NCI-H1694 treated with DMSO at 0.1 percent for 48 hours (cell line): ENCODE measurements around the gene CHD1.

Source experiments
- DNase-seq: peaks from one replicate; lab custom pipeline; 2025; lab: John Stamatoyannopoulos, UW

CHD1 gene

DNA sequence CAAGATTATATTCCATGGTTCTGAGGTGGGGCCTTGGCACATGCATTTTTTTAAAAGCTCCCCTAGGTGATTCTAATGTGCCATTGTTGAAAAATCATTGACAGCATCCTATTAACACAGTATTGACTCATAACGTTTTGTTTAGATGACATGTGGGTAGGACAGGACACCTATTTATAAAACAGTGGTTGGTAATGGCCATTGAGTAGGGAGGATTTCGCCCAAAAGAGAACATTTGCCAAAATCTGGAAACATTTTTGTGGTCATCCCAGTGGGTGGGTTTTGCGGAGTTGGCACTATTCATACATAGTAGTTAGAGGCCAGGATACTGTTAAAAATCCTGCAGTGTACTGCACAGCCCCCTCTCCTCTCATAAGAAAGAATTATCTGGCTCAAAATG is 6.4 kb upstream of the CHD1 start:
- no peak for DNase-seq

DNA sequence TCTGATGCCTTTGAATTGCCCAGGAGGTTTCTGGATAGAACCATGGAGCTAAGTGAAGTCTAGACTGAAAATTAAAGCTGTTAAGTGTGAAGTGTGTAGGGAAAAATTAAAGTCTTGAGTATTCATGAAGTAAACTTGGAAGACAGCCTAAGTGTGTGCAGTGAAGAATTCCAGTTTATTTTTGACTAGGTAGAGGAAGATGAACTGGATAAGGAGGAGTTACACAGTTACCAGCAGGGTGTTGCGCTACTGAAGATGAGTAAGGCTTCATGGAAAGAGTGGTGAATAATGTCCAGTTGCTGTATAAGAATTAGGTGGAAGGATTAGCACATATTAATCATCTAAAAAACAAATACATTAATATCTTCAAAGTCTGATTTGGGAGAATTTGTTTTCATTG is 5.7 kb upstream of the CHD1 start:
- no peak for DNase-seq

DNA sequence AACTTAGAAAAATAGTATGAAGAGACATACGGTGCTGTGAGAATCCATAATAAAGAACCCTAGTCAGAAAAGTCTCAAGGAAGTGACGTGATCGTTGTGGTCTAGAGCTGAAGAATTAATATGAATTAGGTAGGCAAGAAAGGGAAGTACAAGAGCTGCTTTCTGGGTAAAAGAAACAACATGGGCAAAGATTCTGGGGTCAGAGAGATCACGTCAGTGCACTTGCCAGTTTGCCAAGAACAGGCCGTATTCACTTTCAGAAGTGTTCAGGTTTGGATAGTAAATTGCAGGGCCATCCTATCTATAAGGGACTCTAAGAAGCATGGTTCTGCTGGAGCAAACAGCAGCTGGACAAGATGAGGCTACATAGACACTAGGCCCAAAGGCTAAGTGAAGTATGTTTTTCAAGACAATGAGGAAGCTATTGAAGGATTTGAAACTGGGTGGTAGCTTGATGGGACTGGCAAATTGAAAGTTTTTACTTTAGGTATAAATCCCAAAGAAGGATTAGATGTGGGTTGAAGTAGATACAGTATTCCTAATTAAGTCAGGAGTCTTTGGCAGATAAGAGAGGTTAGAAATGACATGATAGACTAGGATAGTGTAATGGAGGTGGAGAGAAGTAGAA is 4.8 kb upstream of the CHD1 start:
- DNase-seq: no peak

GRCh38 chr5:98930972-98931762 is 2.4 kb upstream of the CHD1 start:
- no peak for DNase-seq

DNA sequence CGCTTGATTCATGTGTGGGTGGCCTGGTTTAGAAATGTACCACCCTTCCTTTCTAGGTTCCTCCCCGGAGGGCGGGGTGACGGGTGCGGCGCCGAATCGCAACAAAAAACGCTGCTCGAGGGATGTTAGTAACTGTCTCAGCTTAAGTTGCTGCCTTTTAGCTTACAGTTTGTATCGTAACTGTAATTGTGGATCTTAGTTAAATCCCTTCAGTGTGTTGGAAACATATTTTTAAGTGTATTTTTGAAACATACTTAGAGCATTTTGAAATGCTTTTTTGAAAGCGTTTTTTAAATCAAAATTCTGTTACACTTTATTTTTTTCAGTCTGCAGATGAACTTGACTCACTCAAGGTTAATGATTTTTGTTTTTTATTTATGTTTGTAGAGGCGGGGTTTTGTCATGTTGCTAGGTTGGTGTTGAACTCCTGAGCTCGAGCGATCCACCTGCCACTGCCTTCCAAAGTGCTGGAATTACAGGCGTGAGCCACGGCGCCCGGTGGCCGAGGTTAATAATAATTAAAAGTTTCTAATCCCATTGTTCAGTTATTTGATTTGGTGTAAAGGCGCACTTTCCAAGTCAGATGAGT is 997 bp upstream of the CHD1 start:
- DNase-seq: no peak

DNA sequence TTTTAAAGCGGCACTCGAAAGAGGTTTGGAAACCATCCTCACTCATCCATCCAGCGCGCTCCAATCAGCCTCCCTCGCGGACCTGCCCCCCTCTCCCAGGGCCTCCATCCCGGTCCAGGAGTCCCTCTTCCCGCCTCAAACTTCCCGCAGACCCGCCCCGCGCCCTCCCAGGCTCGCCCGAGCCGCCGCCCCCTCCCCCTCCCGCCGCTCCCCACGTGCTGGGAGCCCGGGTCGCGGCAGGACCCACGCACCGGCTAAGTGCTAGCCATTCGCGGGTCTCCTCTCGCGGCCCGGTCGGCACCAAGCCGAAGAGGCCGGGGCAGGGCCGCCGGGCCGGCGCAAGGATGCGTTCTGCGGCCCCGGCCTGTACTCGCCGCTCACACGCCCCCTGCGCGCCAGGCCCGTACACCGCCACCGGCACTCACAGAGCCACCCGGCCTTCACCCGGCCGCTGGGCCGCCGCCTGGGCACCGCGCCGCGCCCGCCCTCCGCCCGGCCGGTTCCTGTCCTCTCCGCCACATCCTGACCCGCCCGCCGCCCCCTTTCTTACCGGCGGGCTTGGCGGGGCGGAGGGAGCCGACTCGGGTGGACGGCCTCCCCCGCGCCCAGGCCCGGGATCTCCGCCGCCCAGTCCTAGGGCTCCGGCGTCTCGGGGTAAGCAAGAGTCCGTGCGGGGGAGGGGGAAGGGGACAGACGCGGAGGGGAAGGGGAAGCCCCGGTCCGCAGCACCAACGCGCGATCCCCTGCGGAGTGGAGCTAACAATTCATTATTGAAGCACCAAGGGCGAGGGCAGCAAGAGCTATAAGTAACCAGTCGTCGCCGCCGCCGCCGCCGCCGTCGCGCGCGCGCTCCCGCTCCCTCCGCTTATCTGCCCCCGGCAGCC is 576 bp downstream of the CHD1 start:
- peak; percentile 58 for DNase-seq

- DNase-seq: no peak
These were observed 1.4 kb downstream of the CHD1 start for GRCh38 chr5:98927242-98927988.

GRCh38 chr5:98923966-98924365 is 4.8 kb downstream of the CHD1 start:
- no peak for DNase-seq

DNA sequence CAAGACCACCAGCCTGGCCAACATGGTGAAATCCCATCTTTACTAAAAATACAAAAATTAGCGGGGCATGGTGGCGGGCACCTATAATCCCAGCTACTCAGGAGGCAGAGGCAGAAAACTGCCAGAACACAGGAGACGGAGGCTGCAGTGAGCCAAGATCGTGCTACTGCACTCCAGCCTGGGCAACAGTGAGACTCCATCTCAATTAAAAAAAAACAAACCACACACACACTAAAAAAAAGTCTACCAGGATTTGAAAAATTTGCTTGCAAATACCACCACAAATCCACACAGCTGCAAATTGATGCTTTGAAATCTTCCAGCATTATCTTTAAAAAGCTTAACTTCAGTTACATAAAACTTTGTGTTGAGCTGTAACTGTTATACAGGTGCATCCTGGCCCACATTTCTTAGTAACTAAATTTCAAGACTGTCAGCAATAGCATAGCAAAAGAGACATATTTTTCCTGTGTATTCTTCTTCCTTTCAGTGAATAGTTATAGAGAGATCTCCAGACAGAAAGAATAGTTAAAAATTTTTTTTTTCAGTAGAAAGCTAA is 6.8 kb downstream of the CHD1 start:
- DNase-seq: no peak

DNA sequence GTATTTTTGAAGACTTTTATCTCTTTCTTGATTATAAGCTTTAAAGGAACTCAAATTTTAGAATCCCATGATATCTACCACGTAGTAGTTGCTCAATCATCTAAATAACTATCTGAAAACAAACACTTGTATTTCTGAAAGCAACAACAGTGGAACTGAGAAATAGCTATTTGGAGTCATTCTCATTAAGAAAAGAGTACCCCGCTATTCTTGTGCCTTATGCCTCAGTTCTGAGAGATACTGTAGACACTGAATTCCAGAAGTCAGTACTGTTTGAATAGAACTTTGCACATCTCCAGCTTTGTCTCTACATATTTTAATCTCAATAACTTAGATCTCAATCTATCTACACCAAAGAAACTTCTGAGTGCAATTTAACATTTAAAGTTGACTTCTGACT is 11.4 kb downstream of the CHD1 start:
- no peak for DNase-seq

GRCh38 chr5:98916540-98916939 is 12.3 kb downstream of the CHD1 start:
- DNase-seq: no peak

GRCh38 chr5:98913911-98914310 is 14.9 kb downstream of the CHD1 start:
- no peak for DNase-seq

DNA sequence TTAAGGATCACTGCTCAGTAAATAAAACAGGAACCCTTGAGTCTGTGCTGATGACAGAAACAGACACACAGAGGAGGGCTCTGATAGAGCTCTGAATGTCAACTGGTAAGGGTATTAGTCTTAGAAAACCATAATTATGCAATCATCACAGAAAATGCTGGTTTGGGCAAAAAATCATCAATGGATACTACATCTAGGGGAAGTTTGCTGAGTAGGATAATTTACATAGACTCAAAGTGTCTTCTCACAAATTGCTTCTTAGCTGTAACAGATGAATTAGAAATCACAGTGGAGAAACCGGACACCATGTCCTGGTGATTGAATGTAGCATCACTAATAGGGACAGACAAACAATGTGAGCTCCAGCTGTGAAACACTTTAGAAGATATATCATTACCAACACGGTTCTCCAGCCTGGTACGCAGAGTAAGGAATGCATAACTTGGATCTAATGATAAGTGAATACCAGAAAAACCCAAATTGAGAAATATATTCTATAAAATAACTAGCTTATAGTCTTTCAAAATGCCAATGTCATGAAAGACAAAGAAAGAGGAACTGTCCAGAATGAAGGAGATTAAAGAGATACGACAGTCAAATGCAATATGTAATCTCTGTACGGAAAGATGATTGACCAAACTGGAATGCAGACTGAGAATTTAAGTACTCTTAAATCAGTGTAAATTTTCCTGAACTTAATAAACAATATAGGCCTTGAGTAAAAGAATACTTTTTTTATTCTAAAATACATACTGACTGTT is 17.3 kb downstream of the CHD1 start:
- DNase-seq: no peak

GRCh38 chr5:98909363-98909762 is 19.4 kb downstream of the CHD1 start:
- no peak for DNase-seq

DNA sequence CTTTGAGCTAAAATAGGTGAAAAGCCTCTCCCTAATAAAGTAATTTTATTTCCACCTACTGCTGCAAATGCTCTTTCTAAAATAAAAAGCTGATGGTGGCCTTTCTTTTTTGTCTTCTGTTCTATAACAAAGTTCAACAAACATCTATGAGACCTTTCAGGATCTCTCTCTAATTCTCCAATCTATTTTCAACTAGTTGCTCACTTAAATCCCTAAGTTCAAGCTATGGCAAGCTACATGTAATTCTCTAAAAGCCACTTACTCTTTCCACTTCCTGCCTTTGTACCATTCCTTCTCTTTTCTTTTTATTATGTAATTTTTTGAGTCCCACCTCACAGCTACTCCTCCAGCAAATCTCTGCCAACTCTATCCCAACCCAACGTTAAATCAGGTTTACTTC is 20.9 kb downstream of the CHD1 start:
- no peak for DNase-seq

GRCh38 chr5:98906756-98907355 is 22.0 kb downstream of the CHD1 start:
- no peak for DNase-seq

- DNase-seq: peak; percentile 22
These were observed 22.7 kb downstream of the CHD1 start for GRCh38 chr5:98905857-98906688.

DNA sequence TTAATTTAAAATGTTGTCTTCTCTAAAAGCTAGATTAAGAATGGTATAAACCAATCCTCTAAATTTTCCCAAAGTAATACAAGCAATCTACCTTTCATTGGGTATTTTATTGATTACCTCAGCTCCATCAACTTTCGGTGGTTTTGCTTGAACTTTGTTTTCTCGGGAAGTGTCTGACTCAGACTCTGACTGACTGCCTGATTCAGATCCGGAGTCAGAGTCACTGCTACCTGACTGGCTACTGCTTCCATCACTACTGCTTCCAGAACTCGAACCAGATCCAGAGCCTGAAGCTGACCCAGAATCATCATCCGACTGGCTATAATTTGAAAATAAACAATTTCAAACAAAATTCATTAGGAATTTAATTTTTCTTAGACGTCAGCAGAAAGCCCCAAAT is 24.0 kb downstream of the CHD1 start:
- DNase-seq: no peak

GRCh38 chr5:98902733-98903132 is 26.1 kb downstream of the CHD1 start:
- DNase-seq: no peak
